GM12875 (cell line): ENCODE measurements around the gene SRPRA.
"Not testable (repeated sequence)": the region's sequence is repeated elsewhere in the genome, so short reads cannot be mapped to it uniquely, and the experiment has no call there.

Experiments
- H3K4me3 ChIP-seq: one replicate; pipeline ENCODE4 v1.5.1; 2011; ENCODE audit warnings: low read depth, low read length, control low read depth
- CTCF ChIP-seq: IDR thresholded peaks from 2 replicates; pipeline ENCODE4 v1.5.1; 2011; ENCODE audit warnings: low read depth, mild to moderate bottlenecking, control low read depth, inconsistent platforms, low read length, moderate library complexity, borderline replicate concordance; ENCODE audit not compliant: insufficient read depth

Gene SRPRA

GRCh38 chr11:126311401-126312291, 43.0 kb upstream of the SRPRA start:
- no peak overlapping the region for H3K4me3 ChIP-seq
- no peak for TF ChIP-seq CTCF

- no peak for TF ChIP-seq CTCF
- no peak overlapping the region for H3K4me3 ChIP-seq
Measured at GRCh38 chr11:126310992-126311310, 42.3 kb upstream of the SRPRA start.

GRCh38 chr11:126310200-126310991, 41.7 kb upstream of the SRPRA start:
- TF ChIP-seq CTCF: peak; percentile 84
- H3K4me3 ChIP-seq: no peak overlapping the region

GRCh38 chr11:126308771-126309170, 40.1 kb upstream of the SRPRA start:
- H3K4me3 ChIP-seq: not testable (repeated sequence)

GRCh38 chr11:126308271-126308671, 39.6 kb upstream of the SRPRA start:
- H3K4me3 ChIP-seq: no peak overlapping the region
- no peak for TF ChIP-seq CTCF

GRCh38 chr11:126307706-126308105, 39.0 kb upstream of the SRPRA start:
- no peak overlapping the region for H3K4me3 ChIP-seq
- peak; percentile 25; the same call in 1 of the 2 replicates for TF ChIP-seq CTCF

GRCh38 chr11:126305699-126306098, 37.0 kb upstream of the SRPRA start:
- no peak for TF ChIP-seq CTCF
- H3K4me3 ChIP-seq: no peak overlapping the region
